GM15510 (cell line): ENCODE data around the gene CCL27.

Experiments
- POLR2A ChIP-seq: IDR thresholded peaks from 3 replicates; pipeline ENCODE4 v1.6.1; 2011; ENCODE audit warnings: borderline replicate concordance; ENCODE audit not compliant: insufficient read length; ENCODE audit errors: extremely low read depth

The CCL27 gene

DNA sequence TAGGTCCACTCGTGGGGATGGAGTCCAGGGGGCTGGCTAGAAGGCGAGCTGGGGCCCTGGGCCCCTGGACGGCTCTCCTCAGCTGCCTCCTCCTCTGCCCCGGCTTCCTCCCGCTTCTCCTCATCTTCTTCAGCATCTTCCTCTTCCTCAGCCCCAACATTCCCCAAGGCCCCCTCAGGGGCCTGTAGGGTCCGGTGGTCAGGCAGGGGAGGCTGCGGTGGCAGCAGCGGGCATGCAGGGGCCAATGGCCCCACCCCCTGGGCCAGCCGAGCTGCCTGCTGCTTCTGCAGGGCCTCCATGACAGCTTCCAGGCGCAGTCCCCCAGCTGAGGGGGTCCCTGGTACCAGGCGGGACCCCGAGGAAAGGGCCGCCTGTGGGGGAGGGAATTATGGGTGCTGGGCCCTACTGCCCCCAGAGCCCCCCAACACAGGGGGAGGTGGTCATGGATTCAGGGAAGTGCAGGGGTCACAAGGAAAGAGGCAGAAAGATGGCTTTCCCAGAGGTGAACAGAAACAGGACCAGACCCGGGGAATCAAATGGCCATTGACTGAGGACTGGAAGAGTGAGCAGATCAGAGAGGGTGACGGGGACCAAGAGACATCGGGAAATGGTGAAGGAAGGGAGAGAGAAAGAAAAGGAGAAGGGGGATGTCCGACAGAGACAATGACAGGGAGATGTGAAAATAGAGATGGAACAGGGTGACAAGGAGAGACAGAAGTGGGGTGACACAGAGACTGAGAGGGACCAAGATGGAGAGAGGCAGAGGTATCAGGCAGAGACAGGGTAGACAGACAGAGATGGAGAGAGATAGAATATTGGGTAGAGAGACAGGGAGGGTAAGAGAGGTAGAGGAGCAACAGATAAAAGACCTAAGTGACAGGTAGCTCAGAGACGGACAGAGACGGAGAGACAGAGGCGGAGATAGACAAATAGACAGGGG is 34.5 kb downstream of the CCL27 start:
- TF ChIP-seq POLR2A = no peak

DNA sequence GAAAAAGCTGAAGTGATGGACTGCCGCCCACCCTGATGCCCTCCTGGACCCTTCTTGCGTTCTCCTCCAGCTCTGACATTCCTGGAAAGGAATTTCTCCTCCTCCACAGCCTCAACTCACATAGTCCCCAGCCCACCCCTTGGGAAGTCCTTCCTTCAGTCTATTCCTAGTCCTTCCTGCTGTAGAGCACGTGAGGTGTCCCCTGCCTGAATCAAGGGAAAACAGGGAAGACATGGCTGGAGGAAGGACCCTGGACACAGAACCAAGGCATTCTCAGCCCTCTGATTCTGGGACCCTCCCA is 37.3 kb downstream of the CCL27 start:
- no peak for TF ChIP-seq POLR2A

DNA sequence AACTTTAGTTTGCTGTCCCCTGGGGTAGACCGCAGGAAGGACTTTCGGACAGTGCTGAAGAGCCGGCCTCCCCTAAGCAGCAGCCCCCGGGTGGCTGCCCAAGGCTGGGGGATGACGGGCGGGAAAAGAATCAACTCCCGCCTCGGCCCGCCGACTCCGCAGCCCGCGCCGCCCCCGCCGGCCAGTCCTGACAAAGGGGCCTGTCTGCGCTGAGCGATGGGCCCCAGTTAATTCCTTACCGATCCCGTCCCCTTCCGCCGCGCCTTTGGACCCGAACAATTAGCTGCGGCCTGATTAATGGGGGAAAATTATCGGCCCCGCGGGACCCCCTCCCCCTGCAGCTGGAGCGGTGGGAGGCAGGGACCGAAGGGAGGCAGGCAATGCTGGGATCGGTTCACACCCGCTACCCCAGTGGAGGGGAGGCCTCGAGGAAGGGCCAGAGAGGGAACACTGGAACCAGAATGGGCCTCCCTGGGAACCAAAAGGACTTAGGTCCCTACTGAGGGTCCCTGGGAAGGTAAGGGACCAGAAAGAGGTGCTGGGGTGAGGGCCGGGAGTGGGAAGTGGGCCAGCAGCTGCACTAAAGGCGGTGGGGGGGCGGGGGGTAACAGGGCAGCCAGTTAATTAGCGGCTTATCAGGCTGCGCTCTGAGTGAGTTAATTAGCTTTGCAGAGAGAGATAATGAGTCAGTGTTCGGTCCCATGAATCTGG is 37.8 kb downstream of the CCL27 start:
- no peak for TF ChIP-seq POLR2A

DNA sequence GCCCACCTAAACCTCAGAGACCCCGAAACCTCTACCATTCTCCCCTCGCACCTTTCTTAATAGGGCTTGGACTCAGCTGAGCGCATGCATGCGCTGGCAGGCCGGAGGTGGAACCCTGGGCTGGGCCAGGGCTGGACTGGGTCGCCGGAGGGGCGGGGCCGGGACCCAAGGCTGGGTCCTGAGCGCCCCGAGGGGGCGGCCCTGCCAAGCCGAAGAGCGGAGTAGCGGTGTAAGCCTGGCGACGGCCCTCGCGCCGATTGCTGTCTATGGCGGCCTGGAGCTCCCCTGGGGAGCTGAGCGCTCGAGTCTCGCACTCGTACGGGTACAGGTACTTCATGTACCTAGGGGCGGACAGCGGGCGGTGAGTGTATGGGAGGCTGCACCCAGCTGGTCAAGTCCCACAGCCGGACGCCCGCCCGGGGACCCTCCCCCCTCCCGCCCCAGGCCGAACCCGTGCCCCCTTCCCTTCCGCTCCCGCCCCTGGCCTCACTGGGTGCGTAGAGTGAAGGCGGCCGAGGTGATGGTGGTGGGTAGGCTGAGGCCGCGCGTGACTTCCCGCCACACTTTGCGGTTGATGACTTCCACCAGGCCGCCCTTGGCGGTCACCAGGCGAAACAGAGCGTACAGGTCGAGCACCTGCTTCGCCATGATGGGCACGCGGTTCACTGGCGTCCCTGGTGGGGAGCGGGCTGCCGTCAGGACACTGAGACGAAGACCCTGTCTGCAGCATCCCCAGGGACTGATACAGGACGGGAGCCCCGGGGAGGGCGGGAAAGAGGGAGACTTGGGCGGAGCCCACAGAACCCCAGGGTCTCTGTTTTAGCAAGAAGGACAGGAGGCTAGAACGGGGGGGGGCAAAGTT is 38.9 kb downstream of the CCL27 start:
- TF ChIP-seq POLR2A = no peak

DNA sequence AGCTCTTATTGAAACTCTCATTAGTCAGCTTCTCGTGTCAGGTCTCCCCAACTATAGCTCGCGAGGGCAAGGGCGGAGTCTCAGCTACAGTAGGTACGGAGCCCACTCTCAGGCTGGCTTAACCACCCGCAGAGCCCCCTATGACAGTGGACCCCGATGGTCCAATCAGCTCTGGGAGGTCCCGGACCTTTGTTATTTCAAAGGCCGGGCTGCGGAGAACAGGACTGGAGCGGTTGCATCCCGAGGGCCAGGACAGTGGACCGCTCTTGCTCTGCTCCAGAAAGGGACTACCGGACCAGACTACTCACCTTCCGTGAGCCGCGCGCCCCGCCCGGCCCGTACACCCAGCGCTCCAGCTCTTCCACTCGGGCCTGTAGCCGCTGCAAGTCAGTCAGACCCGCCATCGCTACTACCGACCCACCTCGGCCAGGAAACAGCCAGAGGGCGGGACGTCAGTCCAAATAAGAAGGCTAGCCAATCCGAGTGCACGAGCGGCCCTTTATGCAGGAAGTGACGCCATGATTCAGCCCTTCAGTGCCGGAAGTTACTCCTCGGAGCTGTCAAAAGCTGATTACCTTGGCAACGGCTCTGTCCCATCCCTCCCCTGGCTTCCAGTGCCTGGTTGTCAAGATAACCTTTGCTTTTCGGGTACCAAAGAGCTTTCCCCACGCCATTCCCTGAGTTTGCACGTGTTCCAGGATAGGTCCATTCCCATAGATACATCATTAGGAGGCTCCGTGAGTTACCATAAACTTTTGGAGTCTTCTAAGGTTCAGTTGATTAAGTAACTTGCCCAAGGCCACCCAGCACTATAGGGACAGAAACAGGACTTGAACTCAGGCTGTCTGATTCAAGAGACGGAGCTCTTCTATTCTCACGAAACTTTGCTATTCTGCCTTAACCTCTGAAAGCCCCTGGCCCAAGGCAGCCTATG is 42.1 kb downstream of the CCL27 start, which contains the start of gene DCTN3:
Gene DCTN3, minus strand, starts transcription at position 435 of the 934 bp plus-strand sequence. Its CDS starts 31 bp downstream, at position 404.
- peak; percentile 70 for TF ChIP-seq POLR2A

GRCh38 chr9:34615132-34615531 is 47.3 kb downstream of the CCL27 start:
- no peak for TF ChIP-seq POLR2A

- no peak for TF ChIP-seq POLR2A
Measured at GRCh38 chr9:34612788-34613390, 49.6 kb downstream of the CCL27 start.
